C4-2B (cell line): ENCODE data around the gene B3GAT2.
A peak's percentile ranks its signal among the peaks of the same experiment; 100 is the strongest.

Experiments
- CTCF ChIP-seq: fragments of 450-650 bp; conservative IDR thresholded peaks from 2 replicates; pipeline ENCODE4 v1.5.1; 2017; ENCODE audit warnings: mild to moderate bottlenecking
- ZFX ChIP-seq: fragments of 450-650 bp; IDR thresholded peaks from 2 replicates; pipeline ENCODE4 v1.6.1; 2017

GRCh38 chr6:70955441-70956190, 1.2 kb downstream of the B3GAT2 start:
- TF ChIP-seq CTCF = peak; percentile 93
- TF ChIP-seq ZFX = no peak
